OCI-LY1 (cell line): Measurements from ENCODE around the gene EHD1.
A peak's percentile ranks its signal among the peaks of the same experiment; 100 is the strongest.

Source experiments
- H2AFZ ChIP-seq: fragments of 200-600 bp; sonication (generic), shearing (Covaris generic); 2 replicates; pipeline ENCODE4 v1.6.0; 2014; ENCODE audit warnings: antibody characterized with exemption, mild to moderate bottlenecking, low read length
- H3F3A ChIP-seq: fragments of 200-600 bp; sonication (generic), shearing (Covaris generic); 2 replicates; pipeline ENCODE4 v1.6.0; 2014; ENCODE audit warnings: mild to moderate bottlenecking, antibody characterized with exemption, low read length, moderate library complexity; ENCODE audit not compliant: insufficient read depth
- H3K27ac ChIP-seq: fragments of 200-600 bp; sonication (generic); 2 replicates; pipeline ENCODE4 v1.5.1; 2014; ENCODE audit warnings: low read length, mixed run types, mild to moderate bottlenecking, low read depth; ENCODE audit not compliant: poor library complexity, severe bottlenecking
- H3K27me3 ChIP-seq: fragments of 200-600 bp; sonication (generic); 2 replicates; pipeline ENCODE4 v1.6.0; 2014; ENCODE audit warnings: antibody characterized with exemption, mild to moderate bottlenecking, low read length, moderate library complexity; ENCODE audit not compliant: insufficient read depth
- H3K36me3 ChIP-seq: fragments of 200-600 bp; sonication (generic); 2 replicates; pipeline ENCODE4 v1.6.1; 2014; ENCODE audit warnings: mild to moderate bottlenecking, antibody characterized with exemption, low read length, moderate library complexity, mixed read lengths; ENCODE audit not compliant: insufficient read depth
- H3K4me1 ChIP-seq: fragments of 200-600 bp; sonication (generic); 2 replicates; pipeline ENCODE4 v1.5.1; 2014; ENCODE audit warnings: mild to moderate bottlenecking, low read length, moderate library complexity; ENCODE audit not compliant: insufficient read depth, severe bottlenecking
- H3K4me2 ChIP-seq: fragments of 200-600 bp; sonication (generic), shearing (Covaris generic); 2 replicates; pipeline ENCODE4 v1.6.1; 2014; ENCODE audit warnings: low read length
- H3K4me3 ChIP-seq: fragments of 200-600 bp; sonication (generic); 2 replicates; pipeline ENCODE4 v1.5.1; 2014; ENCODE audit warnings: low read length, low read depth, mild to moderate bottlenecking, mixed read lengths; ENCODE audit not compliant: poor library complexity, severe bottlenecking
- H3K79me2 ChIP-seq: fragments of 200-600 bp; shearing (Covaris generic); 2 replicates; pipeline ENCODE4 v1.6.1; 2016; ENCODE audit warnings: mixed run types, low read length, mixed read lengths; ENCODE audit not compliant: insufficient read depth
- H3K9ac ChIP-seq: fragments of 200-600 bp; sonication (generic), shearing (Covaris generic); 2 replicates; pipeline ENCODE4 v1.6.1; 2014; ENCODE audit warnings: mild to moderate bottlenecking, low read length, mixed read lengths
- H3K9me2 ChIP-seq: fragments of 200-600 bp; sonication (generic), shearing (Covaris generic); 2 replicates; pipeline ENCODE4 v1.6.1; 2014; ENCODE audit warnings: low read depth, mild to moderate bottlenecking, low read length, mixed read lengths
- H3K9me3 ChIP-seq: fragments of 200-600 bp; shearing (Covaris generic); 2 replicates; pipeline ENCODE4 v1.6.1; 2014; ENCODE audit warnings: low read length, mixed read lengths
- H4K20me1 ChIP-seq: fragments of 200-600 bp; sonication (generic), shearing (Covaris generic); 2 replicates; pipeline ENCODE4 v1.6.0; 2016; ENCODE audit warnings: mild to moderate bottlenecking, low read length; ENCODE audit not compliant: insufficient read depth
- CTCF ChIP-seq: fragments of 200-600 bp; sonication (generic), shearing (Covaris generic); IDR thresholded peaks from 2 replicates; pipeline ENCODE4 v1.5.1; 2017; ENCODE audit warnings: mild to moderate bottlenecking, antibody characterized with exemption, low read length, moderate library complexity, mixed read lengths
- EZH2 ChIP-seq: fragments of 200-600 bp; sonication (generic), shearing (Covaris generic); IDR thresholded peaks from 2 replicates; pipeline ENCODE4 v1.8.0; 2017; ENCODE audit warnings: borderline replicate concordance, mixed run types, mild to moderate bottlenecking, antibody characterized with exemption, low read length, moderate library complexity, mixed read lengths

Gene EHD1

GRCh38 chr11:64882243-64882642, 3.8 kb upstream of the EHD1 start:
- no peaks in the 10 kb centered on the region for H3K27me3 ChIP-seq
- peaks cover 10% of the 10 kb centered on the region for H3K79me2 ChIP-seq
- H3K4me1 ChIP-seq, result peaks cover 77% of the 10 kb centered on the region
- H3K36me3 ChIP-seq, result no peaks in the 10 kb centered on the region
- H3K27ac ChIP-seq, result peak overlapping the region; percentile 96
- H3F3A ChIP-seq, result no peaks in the 10 kb centered on the region; the same call in 1 of the 2 replicates
- no peak overlapping the region for H2AFZ ChIP-seq
- no peaks in the 10 kb centered on the region for H3K9me2 ChIP-seq
- H3K9me3 ChIP-seq, result no peaks in the 10 kb centered on the region
- TF ChIP-seq CTCF (no peak), EZH2 (no peak)
- H3K4me3 ChIP-seq, result no peak overlapping the region
- H4K20me1 ChIP-seq, result no peaks in the 10 kb centered on the region
- H3K9ac ChIP-seq, result no peak overlapping the region
- peak overlapping the region; percentile 12; the same call in 1 of the 2 replicates for H3K4me2 ChIP-seq

GRCh38 chr11:64881476-64881875, 3.1 kb upstream of the EHD1 start:
- TF ChIP-seq CTCF, result no peak
- no peak for TF ChIP-seq EZH2
- H3K4me2 ChIP-seq, result no peak overlapping the region; the same call in 1 of the 2 replicates
- H4K20me1 ChIP-seq, result no peaks in the 10 kb centered on the region
- no peak overlapping the region for H2AFZ ChIP-seq
- H3K79me2 ChIP-seq, result peaks cover 18% of the 10 kb centered on the region
- no peaks in the 10 kb centered on the region for H3K9me3 ChIP-seq
- H3F3A ChIP-seq, result no peaks in the 10 kb centered on the region; the same call in 1 of the 2 replicates
- peaks cover 79% of the 10 kb centered on the region for H3K4me1 ChIP-seq
- H3K9ac ChIP-seq, result no peak overlapping the region; the same call in 1 of the 2 replicates
- no peaks in the 10 kb centered on the region for H3K9me2 ChIP-seq
- H3K4me3 ChIP-seq, result no peak overlapping the region
- H3K27ac ChIP-seq, result peak overlapping the region; percentile 96
- no peaks in the 10 kb centered on the region for H3K27me3 ChIP-seq
- H3K36me3 ChIP-seq, result peaks cover 6% of the 10 kb centered on the region; the same call in 1 of the 2 replicates

DNA sequence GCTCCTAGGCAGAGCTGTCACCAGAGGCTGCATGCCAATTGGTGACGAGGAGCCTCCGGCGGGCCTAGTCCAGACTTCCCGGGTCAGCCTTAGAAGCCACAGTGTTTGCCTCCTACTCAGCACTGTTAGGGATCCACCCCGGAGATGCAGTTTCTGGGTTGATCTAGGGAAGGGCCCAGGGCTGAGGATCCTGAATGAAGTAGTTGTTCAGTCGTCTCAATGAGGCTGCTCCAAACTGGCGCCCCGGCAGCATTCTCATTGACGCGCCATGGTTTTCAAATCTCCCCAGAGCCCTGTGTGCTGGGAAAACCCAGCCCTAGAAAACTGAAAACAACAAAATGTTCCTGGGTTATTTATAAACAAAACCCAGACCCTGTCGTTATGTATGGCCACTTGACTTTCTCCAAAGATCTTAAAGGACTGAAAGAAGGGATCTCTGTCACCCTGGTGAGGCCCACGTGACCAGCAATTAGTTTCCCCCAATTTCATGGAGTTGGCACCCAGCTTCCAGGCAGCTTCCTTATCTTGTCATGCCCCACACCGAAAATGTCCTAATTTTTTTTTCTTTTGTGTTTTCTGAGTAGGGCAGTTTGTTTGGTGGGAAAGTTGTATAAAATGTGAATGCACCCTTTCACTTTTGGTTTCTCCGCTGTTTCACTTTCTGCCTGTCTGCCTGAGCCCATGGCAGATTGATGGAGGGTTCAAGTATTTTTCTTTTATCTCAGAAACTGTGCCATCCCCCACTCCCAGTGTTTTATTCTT, 2.0 kb upstream of the EHD1 start:
- H3K9me3 ChIP-seq, result no peaks in the 10 kb centered on the region
- peaks cover 28% of the 10 kb centered on the region for H3K79me2 ChIP-seq
- H2AFZ ChIP-seq, result no peak overlapping the region
- H3K9me2 ChIP-seq, result no peaks in the 10 kb centered on the region
- TF ChIP-seq CTCF (no peak), EZH2 (no peak)
- H3K27ac ChIP-seq, result peak overlapping the region; percentile 96
- no peaks in the 10 kb centered on the region for H4K20me1 ChIP-seq
- peaks cover 82% of the 10 kb centered on the region for H3K4me1 ChIP-seq
- H3K36me3 ChIP-seq, result peaks cover 10% of the 10 kb centered on the region; the same call in 1 of the 2 replicates
- peak overlapping the region; percentile 99 for H3K9ac ChIP-seq
- H3F3A ChIP-seq, result no peaks in the 10 kb centered on the region; the same call in 1 of the 2 replicates
- H3K27me3 ChIP-seq, result no peaks in the 10 kb centered on the region
- H3K4me2 ChIP-seq, result peak overlapping the region; percentile 98
- H3K4me3 ChIP-seq, result peak overlapping the region; percentile 98
